ENCODE measurements around the gene AIG1. TPM values are rescaled to one million over a fixed set of nuclear protein-coding genes. Genes with fewer than 3 reads are reported as not detected.

The AIG1 gene
- total RNA-seq, 1 donor from 2014 or later = 35.2 TPM

DNA sequence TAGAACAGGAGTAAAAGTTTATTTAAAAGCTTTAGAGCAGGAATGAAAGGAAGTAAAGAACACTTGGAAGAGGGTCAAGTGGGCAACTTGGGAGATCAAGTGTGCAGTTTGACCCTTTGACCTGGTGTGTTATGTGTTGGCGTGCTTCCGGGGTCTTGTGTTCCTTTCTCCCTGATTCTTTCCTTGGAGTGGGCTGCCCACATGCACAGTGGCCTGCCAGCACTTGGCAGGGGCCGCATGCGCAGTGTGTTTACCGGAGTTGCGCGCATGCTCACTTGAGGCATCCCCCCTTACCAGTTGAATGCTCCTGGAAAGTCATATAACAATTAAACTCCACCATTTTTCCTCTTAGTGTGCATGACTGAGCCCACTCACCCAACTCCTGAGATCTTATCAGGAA, 229.5 kb downstream of the AIG1 start:
- Histone ChIP-seq H3K4me1 (ENCODE audit: insufficient read depth, low read length) (peaks cover 13% of the 10 kb centered on the region), H3K9me3 (ENCODE audit: insufficient read depth, low read depth, low read length) (no peaks in the 10 kb centered on the region), H3K9ac (ENCODE audit: low read length) (no peak overlapping the region), H3K79me2 (ENCODE audit: insufficient read depth, low read length) (no peaks in the 10 kb centered on the region), H4K20me1 (ENCODE audit: insufficient read depth, low read length) (no peaks in the 10 kb centered on the region), H3K4me3 (ENCODE audit: insufficient read depth, low read depth, low read length) (no peak overlapping the region), H3K27me3 (ENCODE audit: insufficient read depth, low read length) (no peaks in the 10 kb centered on the region), H3K4me2 (ENCODE audit: low read length) (no peak overlapping the region), H3K36me3 (ENCODE audit: insufficient read depth, low read length) (no peaks in the 10 kb centered on the region), H2AFZ (ENCODE audit: low read depth, low read length) (no peak overlapping the region), H3K27ac (ENCODE audit: low read depth, low read length) (no peak overlapping the region)
- Mint-ChIP-seq H3K4me3 (ENCODE audit: unreplicated experiment) (no peak overlapping the region), H3K36me3 (ENCODE audit: low read depth, unreplicated experiment) (peaks cover 4% of the 10 kb centered on the region), H3K4me1 (ENCODE audit: low read depth, unreplicated experiment) (no peaks in the 10 kb centered on the region), H3K27me3 (ENCODE audit: low read depth, unreplicated experiment) (no peaks in the 10 kb centered on the region), H3K27ac (ENCODE audit: unreplicated experiment) (no peak overlapping the region), H3K9me3 (ENCODE audit: unreplicated experiment) (no peaks in the 10 kb centered on the region)
- DNase-seq (ENCODE audit: low read depth) (no peak), FAIRE-seq (no peak)
- TF ChIP-seq, protein P1, sequence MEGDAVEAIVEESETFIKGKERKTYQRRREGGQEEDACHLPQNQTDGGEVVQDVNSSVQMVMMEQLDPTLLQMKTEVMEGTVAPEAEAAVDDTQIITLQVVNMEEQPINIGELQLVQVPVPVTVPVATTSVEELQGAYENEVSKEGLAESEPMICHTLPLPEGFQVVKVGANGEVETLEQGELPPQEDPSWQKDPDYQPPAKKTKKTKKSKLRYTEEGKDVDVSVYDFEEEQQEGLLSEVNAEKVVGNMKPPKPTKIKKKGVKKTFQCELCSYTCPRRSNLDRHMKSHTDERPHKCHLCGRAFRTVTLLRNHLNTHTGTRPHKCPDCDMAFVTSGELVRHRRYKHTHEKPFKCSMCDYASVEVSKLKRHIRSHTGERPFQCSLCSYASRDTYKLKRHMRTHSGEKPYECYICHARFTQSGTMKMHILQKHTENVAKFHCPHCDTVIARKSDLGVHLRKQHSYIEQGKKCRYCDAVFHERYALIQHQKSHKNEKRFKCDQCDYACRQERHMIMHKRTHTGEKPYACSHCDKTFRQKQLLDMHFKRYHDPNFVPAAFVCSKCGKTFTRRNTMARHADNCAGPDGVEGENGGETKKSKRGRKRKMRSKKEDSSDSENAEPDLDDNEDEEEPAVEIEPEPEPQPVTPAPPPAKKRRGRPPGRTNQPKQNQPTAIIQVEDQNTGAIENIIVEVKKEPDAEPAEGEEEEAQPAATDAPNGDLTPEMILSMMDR (IDR thresholded peaks at IDR 0.05; ENCODE audit: insufficient read depth, low read depth, low read length) = no peak
- TF ChIP-seq EZH2 (IDR thresholded peaks at IDR 0.05; ENCODE audit: insufficient read depth, low read length) = no peak

DNA sequence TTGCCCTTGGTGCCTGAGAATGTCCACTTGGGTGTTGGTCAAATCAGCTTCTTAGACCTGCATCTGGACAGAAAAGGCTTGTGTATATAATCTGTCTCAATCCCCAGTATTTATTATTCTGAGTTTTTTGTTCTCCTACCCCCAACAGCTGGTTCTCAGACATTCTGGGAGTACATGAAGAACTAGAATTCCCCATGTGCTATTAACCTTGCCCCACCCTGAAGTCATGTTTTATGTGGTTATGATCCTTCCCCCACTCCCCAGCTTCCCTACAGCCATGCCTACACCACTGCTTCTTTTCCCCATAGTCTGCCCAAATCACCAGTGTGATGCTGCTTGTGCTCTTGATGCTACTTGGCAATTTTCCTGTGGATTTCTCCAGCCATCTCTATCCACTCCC, 232.8 kb downstream of the AIG1 start:
- H3K4me2 ChIP-seq (ENCODE audit: low read length) = no peak overlapping the region
- no peaks in the 10 kb centered on the region for H3K4me1 ChIP-seq (ENCODE audit: insufficient read depth, low read length)
- Mint-ChIP-seq H3K9me3 (ENCODE audit: unreplicated experiment) (no peaks in the 10 kb centered on the region), H3K4me3 (ENCODE audit: unreplicated experiment) (no peak overlapping the region), H3K36me3 (ENCODE audit: low read depth, unreplicated experiment) (no peaks in the 10 kb centered on the region), H3K27me3 (ENCODE audit: low read depth, unreplicated experiment) (no peaks in the 10 kb centered on the region), H3K4me1 (ENCODE audit: low read depth, unreplicated experiment) (no peaks in the 10 kb centered on the region), H3K27ac (ENCODE audit: unreplicated experiment) (no peak overlapping the region)
- no peaks in the 10 kb centered on the region for H3K27me3 ChIP-seq (ENCODE audit: insufficient read depth, low read length)
- FAIRE-seq (no peak), DNase-seq (ENCODE audit: low read depth) (no peak)
- no peak overlapping the region for H3K4me3 ChIP-seq (ENCODE audit: insufficient read depth, low read depth, low read length)
- H4K20me1 ChIP-seq (ENCODE audit: insufficient read depth, low read length) = no peaks in the 10 kb centered on the region
- H3K79me2 ChIP-seq (ENCODE audit: insufficient read depth, low read length) = no peaks in the 10 kb centered on the region
- no peaks in the 10 kb centered on the region for H3K9me3 ChIP-seq (ENCODE audit: insufficient read depth, low read depth, low read length)
- H3K27ac ChIP-seq (ENCODE audit: low read depth, low read length) = no peak overlapping the region
- no peaks in the 10 kb centered on the region for H3K36me3 ChIP-seq (ENCODE audit: insufficient read depth, low read length)
- no peak for TF ChIP-seq EZH2 (IDR thresholded peaks at IDR 0.05; ENCODE audit: insufficient read depth, low read length)
- TF ChIP-seq, protein P1 (IDR thresholded peaks at IDR 0.05; ENCODE audit: insufficient read depth, low read depth, low read length) = no peak
- no peak overlapping the region for H2AFZ ChIP-seq (ENCODE audit: low read depth, low read length)
- no peak overlapping the region for H3K9ac ChIP-seq (ENCODE audit: low read length)

DNA sequence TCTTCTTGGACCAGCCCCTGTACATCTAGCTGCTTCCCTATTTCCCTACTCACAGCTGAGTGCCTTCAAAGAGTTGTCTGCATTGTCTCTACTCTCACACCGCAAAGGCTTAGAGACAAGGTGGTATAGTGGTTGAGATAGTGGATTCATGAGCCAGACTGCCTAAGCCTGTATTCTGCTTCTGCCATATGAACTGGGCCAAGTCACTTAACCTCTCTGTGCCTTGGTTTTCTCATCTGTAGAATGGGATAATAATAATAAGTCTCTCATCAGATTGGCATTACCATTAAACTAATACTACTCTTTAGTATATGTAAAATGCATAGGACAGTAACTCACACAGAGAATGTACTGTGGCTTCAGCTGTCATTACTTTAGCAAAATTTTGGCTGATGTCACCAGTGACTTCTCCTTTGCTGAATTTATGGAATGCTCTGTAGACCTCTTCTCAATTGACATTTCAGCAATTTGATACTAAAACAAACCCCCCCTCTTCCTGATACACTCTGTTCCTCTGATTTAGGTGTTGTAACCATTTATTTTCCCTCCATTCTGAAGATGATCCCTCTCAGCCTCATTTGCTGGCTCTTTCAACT, 233.7 kb downstream of the AIG1 start:
- H3K9ac ChIP-seq (ENCODE audit: low read length) = no peak overlapping the region
- DNase-seq (ENCODE audit: low read depth) = no peak
- H3K79me2 ChIP-seq (ENCODE audit: insufficient read depth, low read length) = no peaks in the 10 kb centered on the region
- H3K27me3 ChIP-seq (ENCODE audit: insufficient read depth, low read length) = no peaks in the 10 kb centered on the region
- no peak overlapping the region for H3K4me3 ChIP-seq (ENCODE audit: insufficient read depth, low read depth, low read length)
- H3K9me3 ChIP-seq (ENCODE audit: insufficient read depth, low read depth, low read length) = no peaks in the 10 kb centered on the region
- TF ChIP-seq EZH2 (IDR thresholded peaks at IDR 0.05; ENCODE audit: insufficient read depth, low read length) = no peak
- H3K4me2 ChIP-seq (ENCODE audit: low read length) = no peak overlapping the region
- H2AFZ ChIP-seq (ENCODE audit: low read depth, low read length) = no peak overlapping the region
- H3K27me3 Mint-ChIP-seq (ENCODE audit: low read depth, unreplicated experiment) = no peaks in the 10 kb centered on the region
- FAIRE-seq = no peak
- H3K4me3 Mint-ChIP-seq (ENCODE audit: unreplicated experiment) = no peak overlapping the region
- no peaks in the 10 kb centered on the region for H3K36me3 ChIP-seq (ENCODE audit: insufficient read depth, low read length)
- no peaks in the 10 kb centered on the region for H3K4me1 ChIP-seq (ENCODE audit: insufficient read depth, low read length)
- H3K4me1 Mint-ChIP-seq (ENCODE audit: low read depth, unreplicated experiment) = no peaks in the 10 kb centered on the region
- no peaks in the 10 kb centered on the region for H3K9me3 Mint-ChIP-seq (ENCODE audit: unreplicated experiment)
- H4K20me1 ChIP-seq (ENCODE audit: insufficient read depth, low read length) = no peaks in the 10 kb centered on the region
- no peaks in the 10 kb centered on the region for H3K36me3 Mint-ChIP-seq (ENCODE audit: low read depth, unreplicated experiment)
- no peak overlapping the region for H3K27ac ChIP-seq (ENCODE audit: low read depth, low read length)
- no peak overlapping the region for H3K27ac Mint-ChIP-seq (ENCODE audit: unreplicated experiment)
